HG03108 (cell line): Measurements from ENCODE around the gene VPS16.
"Not testable (repeated sequence)": the region's sequence is repeated elsewhere in the genome, so short reads cannot be mapped to it uniquely, and the experiment has no call there.

Source experiments
- ATAC-seq: cut with Tn5 transposase; IDR thresholded peaks from one replicate; pipeline ENCODE4 v1.9.1; 2021; ENCODE audit warnings: moderate library complexity; ENCODE audit not compliant: unreplicated experiment

VPS16 gene

DNA sequence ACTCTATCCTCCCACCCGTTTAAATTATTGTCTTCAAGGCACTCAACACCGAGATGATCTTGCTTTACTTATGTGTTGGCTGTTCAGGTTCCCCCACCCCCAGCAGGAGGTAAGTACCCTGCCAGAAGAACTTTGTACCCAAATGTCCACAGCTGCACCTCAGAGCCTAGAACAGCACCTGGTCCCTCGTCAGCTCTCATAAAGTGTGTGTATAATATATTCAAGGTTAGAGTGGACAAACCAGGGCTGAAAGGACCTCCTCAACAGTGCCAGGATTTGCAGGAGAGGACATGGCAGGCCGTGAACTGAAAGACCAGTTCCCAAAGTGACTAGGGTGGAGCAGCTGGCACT is 34.2 kb upstream of the VPS16 start:
- no peak for ATAC-seq

GRCh38 chr20:2807019-2807418 is 33.5 kb upstream of the VPS16 start:
- no peak for ATAC-seq

DNA sequence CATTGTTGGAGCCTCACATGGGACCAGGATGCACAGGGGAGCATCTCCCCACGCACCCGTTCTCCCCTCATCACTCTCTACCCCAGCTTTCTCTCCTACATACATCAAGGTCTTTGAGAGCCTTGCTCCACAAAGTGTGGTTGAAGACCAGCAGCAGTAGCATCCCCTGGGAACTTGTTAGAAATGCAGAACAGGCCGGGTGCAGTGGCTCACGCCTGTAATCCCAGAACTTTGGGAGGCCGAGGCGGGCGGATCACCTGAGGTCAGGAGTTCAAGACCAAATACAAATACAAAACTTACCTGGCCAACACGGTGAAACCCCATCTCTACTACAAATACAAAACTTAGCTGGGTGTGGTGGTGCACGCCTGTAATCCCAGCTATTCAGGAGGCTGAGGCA is 32.6 kb upstream of the VPS16 start:
- ATAC-seq, result not testable (repeated sequence)

DNA sequence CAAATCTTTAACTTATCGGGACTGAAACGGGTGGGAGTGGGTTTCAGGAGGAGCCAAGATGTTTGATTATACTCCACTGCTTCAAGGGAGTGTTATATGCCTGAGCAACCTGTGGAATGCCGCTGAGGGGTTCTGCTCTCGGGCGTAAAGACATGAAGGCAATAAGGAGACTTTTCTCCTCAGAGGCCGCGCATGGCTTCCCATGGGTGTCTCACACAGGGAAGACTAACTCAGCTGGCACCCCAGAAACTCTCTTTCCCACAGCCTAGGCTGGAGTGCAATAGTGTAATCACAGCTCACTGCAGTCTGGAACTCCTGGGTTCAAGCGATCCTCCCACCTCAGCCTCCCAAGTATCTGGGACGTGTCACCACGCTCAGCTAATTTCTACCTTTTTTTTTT is 30.9 kb upstream of the VPS16 start:
- ATAC-seq, result no peak

GRCh38 chr20:2812189-2812588 is 28.4 kb upstream of the VPS16 start:
- ATAC-seq, result no peak

- no peak for ATAC-seq
These were observed 26.5 kb upstream of the VPS16 start for GRCh38 chr20:2814076-2814475.

DNA sequence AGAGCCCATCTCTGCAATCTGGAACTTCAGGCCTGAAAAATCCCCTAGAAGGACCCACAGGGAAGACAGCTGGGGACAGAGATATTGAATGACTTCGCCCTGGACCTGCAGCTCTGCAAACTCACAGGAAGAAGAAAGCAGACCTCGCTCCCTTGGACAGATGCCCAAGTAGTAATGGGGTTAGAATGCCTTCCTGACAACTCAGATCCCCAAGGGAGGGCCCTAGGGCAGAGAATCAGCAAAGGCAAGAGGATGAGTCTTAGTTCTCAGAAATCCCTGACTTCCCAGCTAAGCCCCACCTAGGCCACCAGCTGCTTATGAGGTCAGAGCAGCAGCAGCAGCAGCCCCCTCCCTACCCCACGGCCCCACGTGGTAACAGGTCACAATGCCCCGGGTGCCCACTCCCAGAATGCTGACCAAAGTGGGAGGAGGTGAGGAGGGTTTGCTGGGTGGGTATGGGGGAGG is 25.9 kb upstream of the VPS16 start, which contains the start of gene C20orf141:
C20orf141 (plus strand) TSS at position 401 of the 465 bp plus-strand sequence. CDS start 198 bp downstream, outside the sequence.
- ATAC-seq, result no peak

- ATAC-seq, result no peak
These were observed 25.2 kb upstream of the VPS16 start for GRCh38 chr20:2815242-2815900.

DNA sequence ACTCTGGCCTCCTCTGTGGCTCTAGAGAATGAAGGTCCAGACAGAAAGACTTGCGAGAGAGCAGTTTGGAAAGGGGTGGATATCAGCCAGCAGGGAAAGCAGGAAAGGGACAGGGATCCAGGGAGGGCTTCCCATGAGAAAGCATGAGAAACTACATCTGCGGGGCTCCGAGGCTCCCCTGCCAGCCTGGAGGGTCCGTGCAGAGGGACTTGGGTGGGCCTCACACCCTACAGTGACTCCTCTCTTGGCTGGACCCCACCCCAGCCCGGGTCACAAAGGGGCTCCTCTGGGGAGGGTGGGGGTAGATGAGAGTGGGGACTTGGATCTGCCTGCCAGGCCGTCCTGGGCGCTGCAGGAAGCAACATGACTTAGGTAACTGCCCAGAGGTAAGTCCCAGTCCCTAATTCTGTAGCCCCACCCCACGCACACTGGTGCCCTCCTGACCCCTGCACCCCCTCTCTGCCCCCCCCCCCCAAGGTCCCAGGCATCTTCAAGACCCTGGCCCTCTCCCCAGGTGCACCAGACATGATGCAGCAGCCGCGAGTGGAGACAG is 24.4 kb upstream of the VPS16 start, which contains the start of gene TMEM239:
TMEM239 (plus strand) TSS at position 335 of the 553 bp plus-strand sequence; CDS start at position 526, 191 bp downstream.
- ATAC-seq, result no peak

DNA sequence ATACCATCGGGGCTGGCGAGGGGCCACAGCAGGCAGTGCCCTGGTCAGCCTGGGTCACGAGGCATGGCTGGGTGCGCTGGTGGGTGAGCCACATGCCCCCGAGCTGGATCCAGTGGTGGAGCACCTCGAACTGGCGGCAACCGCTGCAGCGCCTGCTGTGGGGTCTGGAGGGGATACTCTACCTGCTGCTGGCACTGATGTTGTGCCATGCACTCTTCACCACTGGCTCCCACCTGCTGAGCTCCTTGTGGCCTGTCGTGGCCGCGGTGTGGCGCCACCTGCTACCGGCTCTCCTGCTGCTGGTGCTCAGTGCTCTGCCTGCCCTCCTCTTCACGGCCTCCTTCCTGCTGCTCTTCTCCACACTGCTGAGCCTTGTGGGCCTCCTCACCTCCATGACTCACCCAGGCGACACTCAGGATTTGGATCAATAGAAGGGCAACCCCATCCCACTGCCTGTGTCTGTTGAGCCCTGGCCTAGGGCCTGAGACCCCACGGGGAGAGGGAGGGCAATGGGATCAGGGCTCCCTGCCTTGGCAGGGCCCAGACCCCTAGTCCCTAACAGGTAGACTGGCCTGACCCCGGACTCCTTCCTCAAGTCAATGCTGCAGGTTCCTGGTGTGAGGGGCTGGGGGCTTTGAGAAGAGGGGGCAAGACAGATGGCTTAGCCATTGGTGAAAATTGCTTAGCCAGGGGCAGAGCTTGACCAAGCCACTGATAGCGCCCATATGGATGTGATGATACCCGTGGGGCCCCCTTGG is 23.8 kb upstream of the VPS16 start:
- ATAC-seq, result no peak

- ATAC-seq, result no peak
These were observed 23.2 kb upstream of the VPS16 start for GRCh38 chr20:2817341-2817726.

- no peak for ATAC-seq
These were observed 22.5 kb upstream of the VPS16 start for GRCh38 chr20:2817891-2818595.

DNA sequence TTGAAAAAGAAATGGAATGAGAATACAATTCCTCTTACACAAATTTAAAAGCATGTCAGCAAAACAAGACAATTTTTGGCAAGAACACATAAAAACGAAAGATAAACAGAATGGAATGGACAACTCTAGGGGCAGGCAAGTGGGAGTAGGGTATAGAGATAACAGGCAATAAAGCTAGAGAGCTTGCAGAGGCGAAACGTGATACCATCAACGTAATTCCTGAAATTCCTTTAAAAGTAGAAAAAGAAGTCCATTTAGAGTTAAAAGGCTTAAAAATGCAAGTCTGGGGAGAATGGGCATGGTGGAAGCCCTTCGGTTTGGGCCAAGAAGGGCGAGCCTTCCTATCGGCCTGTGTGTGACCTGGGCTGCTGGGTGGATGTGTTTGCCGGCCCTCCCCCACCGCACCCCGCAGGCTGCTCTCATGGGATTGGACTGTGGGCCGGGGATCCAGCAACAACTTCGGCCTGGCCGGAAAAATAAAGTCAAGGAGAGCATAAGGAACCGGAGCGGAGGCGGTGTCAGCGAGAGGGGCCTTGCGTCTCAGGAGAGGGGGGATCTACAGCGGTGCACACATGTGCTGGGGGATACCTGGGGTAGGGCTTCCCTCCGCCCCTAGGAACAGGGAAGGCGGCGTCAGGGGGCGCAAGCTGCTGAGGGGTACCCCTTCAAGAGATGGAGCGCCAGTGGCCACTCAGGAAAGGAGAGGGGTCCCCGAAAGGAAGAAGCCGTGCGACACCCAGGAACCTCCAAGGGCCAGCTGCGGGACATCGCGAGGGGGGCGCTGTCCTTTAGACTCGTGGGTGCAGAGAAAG is 20.3 kb upstream of the VPS16 start:
- ATAC-seq, result no peak

- ATAC-seq, result no peak
These were observed 19.4 kb upstream of the VPS16 start for GRCh38 chr20:2820896-2821869.

GRCh38 chr20:2822073-2822472 is 18.5 kb upstream of the VPS16 start:
- ATAC-seq, result no peak

DNA sequence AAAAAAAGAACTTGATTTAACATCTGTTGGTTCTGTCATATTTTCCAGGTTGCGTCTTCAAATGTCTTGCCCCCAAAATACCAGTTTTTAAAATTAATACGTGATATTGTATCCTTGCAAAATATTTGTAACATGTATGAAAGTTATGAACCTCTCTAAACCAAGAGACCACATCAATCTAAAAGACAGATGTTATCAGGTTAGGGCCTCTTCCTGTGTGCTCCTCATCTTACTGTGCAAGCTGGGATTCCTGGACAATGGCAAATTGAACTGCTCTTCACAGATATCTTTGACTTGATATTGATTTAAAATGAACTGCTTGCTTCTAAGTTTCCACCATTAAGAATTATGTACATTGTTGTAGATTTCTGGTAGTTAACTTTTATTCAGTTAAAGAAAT is 14.8 kb upstream of the VPS16 start:
- no peak for ATAC-seq

- no peak for ATAC-seq
These were observed 13.9 kb upstream of the VPS16 start for GRCh38 chr20:2826655-2827054.

- no peak for ATAC-seq
These were observed 11.2 kb upstream of the VPS16 start for GRCh38 chr20:2829376-2829775.

DNA sequence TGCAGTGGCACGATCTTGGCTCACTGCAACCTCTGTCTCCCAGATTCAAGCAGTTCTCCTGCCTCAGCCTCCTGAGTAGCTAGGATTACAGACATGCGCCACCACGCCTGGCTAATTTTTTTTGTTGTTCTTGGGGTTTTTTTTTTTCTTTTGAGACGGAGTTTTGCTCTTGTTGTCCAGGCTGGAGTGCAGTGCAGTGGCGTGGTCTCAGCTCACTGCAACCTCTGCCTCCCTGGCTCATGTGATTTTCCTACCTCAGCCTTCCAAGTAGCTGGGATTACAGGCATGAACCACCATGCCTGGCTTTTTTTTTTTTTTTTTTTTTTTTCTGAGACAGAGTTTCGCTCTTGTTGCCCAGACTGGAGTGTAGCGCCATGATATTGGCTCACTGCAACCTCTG is 9.3 kb upstream of the VPS16 start:
- not testable (repeated sequence) for ATAC-seq
